Mesodermal cell (in vitro differentiated cells): ENCODE data around the gene CES4A.

Source experiments
- H3K27ac ChIP-seq: 2 replicates; pipeline ENCODE4 v1.7.0; 2013; ENCODE audit warnings: mild to moderate bottlenecking, low read depth, low read length, moderate library complexity; ENCODE audit not compliant: severe bottlenecking
- H3K36me3 ChIP-seq: 2 replicates; pipeline ENCODE4 v1.7.1; 2013; ENCODE audit warnings: mild to moderate bottlenecking, low read length, moderate library complexity; ENCODE audit not compliant: control insufficient read depth, insufficient read depth
- H3K4me1 ChIP-seq: one replicate; pipeline ENCODE4 v1.7.1; 2013; ENCODE audit warnings: mild to moderate bottlenecking, low read length; ENCODE audit not compliant: insufficient read depth, control insufficient read depth, poor library complexity, severe bottlenecking
- H3K4me3 ChIP-seq: 2 replicates; pipeline ENCODE4 v1.7.0; 2013; ENCODE audit warnings: low read length, control low read depth, mild to moderate bottlenecking; ENCODE audit not compliant: insufficient read depth, poor library complexity, severe bottlenecking; ENCODE audit errors: extremely low read depth
- H3K9me3 ChIP-seq: 2 replicates; pipeline ENCODE4 v1.7.1; 2013; ENCODE audit warnings: mild to moderate bottlenecking, low read length, moderate library complexity; ENCODE audit not compliant: control insufficient read depth
- WGBS, 2 experiments: methylation state at CpG; one replicate each; pipeline ENCODE4 v1.1.5; 2013; ENCODE audit warnings: missing lambda C conversion rate in 2 of 2; ENCODE audit not compliant: insufficient coverage in 2 of 2; 5-methylcytosine and 5-hydroxymethylcytosine counted together

Gene CES4A

DNA sequence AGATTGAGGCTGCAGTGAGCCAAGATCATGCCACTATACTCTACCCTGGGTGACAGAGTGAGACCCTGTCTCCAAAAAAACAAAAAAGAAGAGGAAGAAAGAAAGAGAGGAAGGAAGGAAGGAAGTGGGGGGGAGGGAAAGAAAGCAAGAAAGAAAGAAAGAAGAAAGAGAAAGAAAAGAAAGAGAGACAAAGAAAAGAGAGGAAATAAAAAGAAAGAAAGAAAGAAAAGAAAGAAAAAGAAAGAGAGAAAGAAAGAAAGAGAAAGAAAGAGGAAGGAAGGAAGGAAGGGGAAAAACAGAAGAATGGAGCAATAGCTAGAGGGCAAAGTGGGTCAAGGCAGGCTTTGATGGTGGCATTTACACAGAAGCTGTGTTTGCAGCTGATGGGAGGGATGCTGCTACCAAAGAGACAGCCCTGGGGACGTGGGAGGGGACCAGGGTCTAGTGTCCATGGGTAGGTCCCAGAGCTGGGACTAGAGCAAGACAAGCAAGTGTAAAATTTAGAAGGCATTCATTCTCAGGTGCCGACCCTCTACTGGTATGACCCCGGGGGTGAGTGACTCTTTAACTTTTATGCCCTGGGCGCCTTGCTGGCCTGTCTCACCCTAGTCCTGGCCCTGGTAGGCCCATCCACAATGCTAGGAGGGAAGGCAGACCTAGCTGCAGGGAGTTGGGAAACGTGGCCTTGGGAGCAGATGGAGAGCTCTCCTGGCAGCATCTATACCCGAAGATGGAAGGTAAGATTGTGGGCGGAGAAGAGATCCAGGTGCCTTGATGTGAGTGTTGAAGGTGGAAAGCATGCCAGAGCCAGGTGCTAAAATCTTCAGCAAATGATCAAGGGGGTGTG is 29.3 kb upstream of the CES4A start:
- H3K27ac ChIP-seq: no peak overlapping the region
- H3K9me3 ChIP-seq: no peaks in the 10 kb centered on the region
- H3K4me1 ChIP-seq: no peaks in the 10 kb centered on the region
- no peak overlapping the region for H3K4me3 ChIP-seq
- H3K36me3 ChIP-seq: no peaks in the 10 kb centered on the region
- 81% methylated on average over 7 of the region's 7 CpGs for WGBS, 2 experiments

- H3K4me1 ChIP-seq: no peaks in the 10 kb centered on the region
- H3K4me3 ChIP-seq: no peak overlapping the region
- H3K36me3 ChIP-seq: no peaks in the 10 kb centered on the region
- WGBS, 2 experiments: 94 to 96% methylated on average over 5 of the region's 5 CpGs
- no peak overlapping the region for H3K27ac ChIP-seq
- H3K9me3 ChIP-seq: no peaks in the 10 kb centered on the region
These were observed 28.7 kb upstream of the CES4A start for GRCh38 chr16:66959704-66960161.

- 88 to 100% methylated on average over 1 of the region's 1 CpG for WGBS, 2 experiments
- Histone ChIP-seq H3K9me3 (no peaks in the 10 kb centered on the region), H3K27ac (no peak overlapping the region), H3K36me3 (no peaks in the 10 kb centered on the region), H3K4me3 (no peak overlapping the region), H3K4me1 (no peaks in the 10 kb centered on the region)
These were observed 28.1 kb upstream of the CES4A start for GRCh38 chr16:66960270-66960669.

GRCh38 chr16:66961065-66961744 is 27.2 kb upstream of the CES4A start, which contains the start of gene CES3:
CES3 (plus strand) TSS chr16:66961266; CDS start chr16:66961308, 42 bp downstream.
- WGBS, 2 experiments: 27 to 44% methylated on average over 7 to 10 of the region's 16 CpGs
- Histone ChIP-seq H3K4me3 (no peak within 1 kb of the TSS), H3K36me3 (no peaks in the 10 kb centered on the region), H3K9me3 (no peaks in the 10 kb centered on the region), H3K4me1 (no peaks in the 10 kb centered on the region), H3K27ac (no peak within 1 kb of the TSS)

GRCh38 chr16:66961914-66962313 is 26.5 kb upstream of the CES4A start:
- Histone ChIP-seq H3K9me3 (no peaks in the 10 kb centered on the region), H3K4me3 (no peak overlapping the region), H3K36me3 (no peaks in the 10 kb centered on the region), H3K27ac (no peak overlapping the region), H3K4me1 (no peaks in the 10 kb centered on the region)
- 88 to 97% methylated on average over 4 to 5 of the region's 5 CpGs for WGBS, 2 experiments

GRCh38 chr16:66964049-66964448 is 24.3 kb upstream of the CES4A start:
- 84 to 93% methylated on average over 6 of the region's 6 CpGs for WGBS, 2 experiments
- H3K4me1 ChIP-seq: no peaks in the 10 kb centered on the region
- no peak overlapping the region for H3K27ac ChIP-seq
- H3K9me3 ChIP-seq: no peaks in the 10 kb centered on the region
- no peaks in the 10 kb centered on the region for H3K36me3 ChIP-seq
- H3K4me3 ChIP-seq: no peak overlapping the region

DNA sequence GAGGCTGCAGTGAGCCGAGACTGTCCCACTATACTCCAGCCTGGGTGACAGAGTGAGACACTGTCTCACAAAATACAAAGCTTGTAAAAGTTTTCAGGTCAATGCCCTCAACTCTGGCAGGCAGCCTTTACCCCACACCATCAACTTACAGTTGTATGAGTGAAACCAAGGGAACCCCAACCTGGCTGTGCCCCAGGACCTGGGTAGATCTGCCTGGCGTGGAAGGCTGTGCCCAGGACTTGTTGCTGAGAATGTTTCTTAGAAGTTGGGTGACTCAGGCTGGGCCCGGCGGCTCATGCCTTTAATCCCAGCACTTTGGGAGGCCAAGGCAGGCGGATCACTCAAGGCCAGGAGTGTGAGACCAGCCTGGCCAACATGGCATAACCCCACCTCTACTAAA is 19.5 kb upstream of the CES4A start:
- Histone ChIP-seq H3K9me3 (no peaks in the 10 kb centered on the region), H3K4me1 (peaks cover 3% of the 10 kb centered on the region), H3K36me3 (no peaks in the 10 kb centered on the region), H3K27ac (no peak overlapping the region), H3K4me3 (no peak overlapping the region)
- WGBS, 2 experiments: 89 to 100% methylated on average over 4 to 5 of the region's 5 CpGs

DNA sequence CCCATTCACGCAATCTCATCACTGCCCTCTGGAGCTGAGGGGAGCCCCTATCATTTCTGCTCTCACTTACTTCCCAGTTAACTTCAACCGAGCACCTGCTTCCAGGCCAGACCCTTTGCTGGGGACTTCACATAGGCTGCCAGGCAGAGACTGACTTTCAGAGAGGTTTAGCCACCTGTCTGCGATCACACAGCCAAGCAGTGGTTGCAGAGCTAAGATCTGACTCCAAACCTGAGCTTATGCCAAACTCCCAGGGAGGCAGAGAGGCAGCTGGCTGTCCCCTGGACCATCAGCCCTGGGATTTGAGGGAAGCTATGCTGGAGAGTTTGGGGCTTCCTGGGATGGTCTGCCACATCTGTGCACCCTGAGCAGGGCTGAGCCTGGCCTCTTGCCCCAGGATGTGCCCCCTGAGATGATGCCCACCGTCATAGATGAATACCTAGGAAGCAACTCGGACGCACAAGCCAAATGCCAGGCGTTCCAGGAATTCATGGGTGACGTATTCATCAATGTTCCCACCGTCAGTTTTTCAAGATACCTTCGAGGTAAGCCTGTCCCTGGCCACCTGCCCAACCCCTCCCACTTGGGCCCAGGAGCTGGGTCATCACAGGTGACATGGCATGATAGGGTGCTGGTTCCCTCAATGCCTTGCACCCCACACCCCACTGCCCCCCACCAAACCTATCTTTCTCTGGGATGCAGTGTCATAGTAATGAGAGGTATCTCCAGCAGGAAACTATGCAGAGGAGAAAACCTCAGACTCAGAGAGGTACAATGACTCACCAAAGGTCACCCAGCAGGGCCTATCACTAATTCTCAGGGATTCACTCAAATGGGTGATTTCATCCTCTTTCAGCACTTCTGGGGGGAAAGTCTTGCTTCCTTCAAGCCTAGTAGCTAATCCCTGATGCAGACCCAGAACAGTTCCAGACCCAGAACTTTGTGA is 17.3 kb upstream of the CES4A start:
- Histone ChIP-seq H3K36me3 (no peaks in the 10 kb centered on the region), H3K4me3 (no peak overlapping the region), H3K4me1 (peaks cover 3% of the 10 kb centered on the region), H3K9me3 (no peaks in the 10 kb centered on the region), H3K27ac (no peak overlapping the region)
- WGBS, 2 experiments: 91 to 92% methylated on average over 10 of the region's 10 CpGs

DNA sequence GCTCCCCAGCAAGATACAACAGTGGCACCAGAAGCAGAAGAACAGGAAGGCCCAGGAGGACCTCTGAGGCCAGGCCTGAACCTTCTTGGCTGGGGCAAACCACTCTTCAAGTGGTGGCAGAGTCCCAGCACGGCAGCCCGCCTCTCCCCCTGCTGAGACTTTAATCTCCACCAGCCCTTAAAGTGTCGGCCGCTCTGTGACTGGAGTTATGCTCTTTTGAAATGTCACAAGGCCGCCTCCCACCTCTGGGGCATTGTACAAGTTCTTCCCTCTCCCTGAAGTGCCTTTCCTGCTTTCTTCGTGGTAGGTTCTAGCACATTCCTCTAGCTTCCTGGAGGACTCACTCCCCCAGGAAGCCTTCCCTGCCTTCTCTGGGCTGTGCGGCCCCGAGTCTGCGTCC is 15.4 kb upstream of the CES4A start:
- H3K27ac ChIP-seq: no peak overlapping the region
- WGBS, 2 experiments: 70 to 74% methylated on average over 8 to 9 of the region's 9 CpGs
- H3K4me1 ChIP-seq: peaks cover 3% of the 10 kb centered on the region
- no peaks in the 10 kb centered on the region for H3K9me3 ChIP-seq
- H3K4me3 ChIP-seq: no peak overlapping the region
- H3K36me3 ChIP-seq: no peaks in the 10 kb centered on the region

DNA sequence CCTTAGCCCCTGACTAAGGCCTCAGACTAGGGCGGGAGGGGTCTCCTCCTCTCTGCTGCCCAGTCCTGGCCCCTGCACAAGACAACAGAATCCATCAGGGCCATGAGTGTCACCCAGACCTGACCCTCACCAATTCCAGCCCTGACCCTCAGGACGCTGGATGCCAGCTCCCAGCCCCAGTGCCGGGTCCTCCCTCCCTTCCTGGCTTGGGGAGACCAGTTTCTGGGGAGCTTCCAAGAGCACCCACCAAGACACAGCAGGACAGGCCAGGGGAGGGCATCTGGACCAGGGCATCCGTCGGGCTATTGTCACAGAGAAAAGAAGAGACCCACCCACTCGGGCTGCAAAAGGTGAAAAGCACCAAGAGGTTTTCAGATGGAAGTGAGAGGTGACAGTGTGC is 14.7 kb upstream of the CES4A start:
- H3K36me3 ChIP-seq: no peaks in the 10 kb centered on the region
- WGBS, 2 experiments: 96 to 100% methylated on average over 4 to 5 of the region's 6 CpGs
- peaks cover 3% of the 10 kb centered on the region for H3K4me1 ChIP-seq
- no peak overlapping the region for H3K4me3 ChIP-seq
- H3K27ac ChIP-seq: no peak overlapping the region
- no peaks in the 10 kb centered on the region for H3K9me3 ChIP-seq
